ENCODE measurements around the gene CLEC19A.
"Not testable (repeated sequence)": the region's sequence is repeated elsewhere in the genome, so short reads cannot be mapped to it uniquely, and the experiment has no call there.

CLEC19A gene

GRCh38 chr16:19321186-19321585 is 35.7 kb downstream of the CLEC19A start:
- not testable (repeated sequence) for DNase-seq

- peak in 5 of 58 donors; percentile 6 to 28 (median 8) for DNase-seq
These were observed 38.1 kb downstream of the CLEC19A start for GRCh38 chr16:19323596-19323995.

DNA sequence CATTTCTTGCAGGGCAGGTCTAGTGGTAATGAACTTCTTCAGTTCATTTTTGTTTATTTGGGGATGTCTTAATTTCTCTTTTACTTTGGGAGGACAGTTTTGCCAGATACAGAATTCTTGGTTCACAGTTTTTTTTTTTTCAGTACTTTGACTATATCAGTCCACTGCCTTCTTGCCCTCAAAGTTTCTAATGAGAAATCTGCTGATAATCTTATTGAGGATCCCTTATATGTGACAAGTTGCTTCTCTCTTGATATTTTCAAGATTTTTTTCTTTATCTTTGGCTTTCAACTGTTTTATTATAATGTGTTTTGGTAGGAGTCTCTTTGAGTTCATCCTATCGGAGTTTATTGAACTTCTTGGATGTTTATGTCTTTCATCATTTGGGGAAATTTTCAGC is 42.8 kb downstream of the CLEC19A start:
- no peak for DNase-seq

GRCh38 chr16:19329932-19330331 is 44.4 kb downstream of the CLEC19A start:
- DNase-seq: no peak

DNA sequence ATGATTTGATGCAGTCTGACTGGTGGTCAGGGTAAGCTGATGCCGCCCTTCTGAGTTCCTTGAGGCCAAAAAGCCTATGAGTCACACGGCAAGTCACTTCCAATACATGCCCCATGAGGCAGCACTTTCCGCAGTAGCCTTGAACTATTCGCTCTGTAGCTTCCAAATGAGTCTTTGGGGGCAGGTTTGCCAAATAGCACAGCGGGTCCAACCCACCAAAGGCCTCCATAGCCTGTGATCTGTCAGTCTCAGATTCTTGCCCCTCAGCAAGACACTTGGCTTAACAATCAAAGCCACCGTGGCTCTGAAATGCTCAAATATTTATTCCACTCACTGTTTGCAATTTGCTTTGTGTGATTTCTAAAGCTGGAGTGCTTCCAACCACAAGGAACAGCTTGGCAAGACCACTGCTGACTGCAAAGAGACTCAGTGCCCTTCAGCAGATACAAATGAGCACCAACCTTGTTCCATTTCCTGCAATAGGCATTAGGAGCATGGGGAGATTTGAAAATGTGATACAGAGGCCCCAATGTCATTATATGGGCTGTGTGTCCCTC is 45.4 kb downstream of the CLEC19A start:
- DNase-seq: peak in 45 of 58 donors; percentile 4 to 86 (median 42)

DNA sequence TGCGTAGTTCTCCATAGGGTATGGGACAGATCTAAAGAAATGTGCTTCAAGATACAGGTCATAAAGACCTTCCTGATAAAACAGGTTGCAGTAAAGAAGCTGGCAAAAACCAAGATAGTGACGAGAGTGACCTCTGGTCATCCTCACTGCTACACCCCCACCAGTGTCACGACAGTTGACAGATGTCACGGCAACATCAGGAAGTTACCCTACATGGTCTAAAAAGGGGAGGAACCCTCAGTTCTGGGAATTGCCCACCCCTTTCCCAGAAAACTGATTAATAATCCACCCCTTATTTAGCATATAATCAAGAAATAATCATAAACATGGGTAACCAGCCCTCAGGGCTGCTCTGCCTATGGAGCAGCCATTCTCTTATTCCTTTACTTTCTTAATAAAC is 46.3 kb downstream of the CLEC19A start:
- no peak for DNase-seq

DNA sequence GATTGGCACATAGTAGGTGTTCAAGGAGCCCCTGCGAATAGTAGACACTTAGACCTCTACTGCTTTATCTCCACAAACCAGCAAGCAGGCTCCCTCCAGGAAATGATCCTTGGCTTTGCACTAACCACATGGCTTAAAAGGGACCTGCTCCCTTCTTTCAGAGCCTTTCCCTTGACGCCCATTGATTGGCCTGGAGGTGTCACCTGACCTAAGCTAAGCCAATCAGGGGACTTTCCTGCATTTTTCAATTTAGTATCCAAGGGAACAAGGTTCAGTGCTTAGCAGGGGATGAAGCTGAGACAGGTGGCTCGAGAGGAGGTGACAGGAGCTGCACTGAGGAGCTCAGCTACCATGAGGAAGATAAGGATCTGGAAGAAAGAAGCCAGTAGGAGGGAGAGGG is 52.8 kb downstream of the CLEC19A start:
- no peak for DNase-seq

DNA sequence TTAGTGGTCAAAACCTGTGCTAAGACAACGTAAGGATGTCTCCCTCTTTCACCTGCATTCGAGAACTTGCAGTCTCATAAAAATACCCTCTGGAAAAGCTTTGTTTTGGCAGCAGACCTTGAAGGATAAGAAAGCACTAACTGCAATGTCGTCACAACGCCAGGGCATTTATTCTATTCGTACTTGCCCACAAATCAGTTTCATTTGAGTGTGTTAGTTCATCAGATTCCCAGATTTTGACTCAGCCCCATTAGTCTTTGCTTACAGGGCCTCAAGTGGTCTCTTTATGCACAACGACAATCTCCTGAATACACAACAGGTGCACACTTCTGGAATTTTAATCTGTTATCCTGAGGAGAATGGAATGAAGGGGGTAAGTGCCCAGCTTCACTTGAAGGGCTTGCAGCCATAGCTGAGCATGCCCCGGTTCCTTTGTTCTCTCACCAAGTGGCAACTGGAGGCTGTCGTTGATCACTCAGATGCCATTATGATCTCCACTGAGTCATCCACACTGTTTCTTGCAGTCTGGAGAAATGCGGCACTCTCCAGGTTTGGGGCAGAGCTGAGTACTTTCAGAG is 58.8 kb downstream of the CLEC19A start:
- DNase-seq: no peak

DNA sequence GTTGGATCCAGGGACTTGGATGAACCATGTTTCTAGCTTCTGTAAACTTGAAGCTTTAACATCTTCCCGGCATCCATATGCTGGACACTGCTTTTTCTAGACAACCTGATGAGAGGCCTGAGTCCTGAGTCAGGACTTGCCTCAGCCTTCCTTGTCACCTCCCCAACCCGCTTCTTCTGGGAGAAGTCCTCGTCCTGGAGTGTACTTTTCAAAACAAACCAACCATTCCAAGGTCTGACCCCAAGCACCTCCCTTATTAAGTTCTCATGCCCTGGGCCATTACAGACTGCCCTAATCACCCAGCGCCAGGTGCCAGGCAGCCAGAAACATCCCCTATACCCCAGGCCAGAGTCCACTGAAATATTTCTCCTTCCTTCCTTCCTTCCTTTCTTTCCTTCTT is 59.4 kb downstream of the CLEC19A start:
- no peak for DNase-seq

- peak in 1 of 58 donors; percentile 28 for DNase-seq
These were observed 60.9 kb downstream of the CLEC19A start for GRCh38 chr16:19346335-19346922.

- DNase-seq: no peak
These were observed 62.6 kb downstream of the CLEC19A start for GRCh38 chr16:19348125-19348524.

GRCh38 chr16:19348578-19349315 is 63.2 kb downstream of the CLEC19A start:
- DNase-seq: peak in 15 of 58 donors; percentile 0 to 36 (median 11)

- DNase-seq: no peak
These were observed 68.8 kb downstream of the CLEC19A start for GRCh38 chr16:19354371-19354770.

GRCh38 chr16:19356024-19356952 is 70.8 kb downstream of the CLEC19A start:
- no peak for DNase-seq

DNA sequence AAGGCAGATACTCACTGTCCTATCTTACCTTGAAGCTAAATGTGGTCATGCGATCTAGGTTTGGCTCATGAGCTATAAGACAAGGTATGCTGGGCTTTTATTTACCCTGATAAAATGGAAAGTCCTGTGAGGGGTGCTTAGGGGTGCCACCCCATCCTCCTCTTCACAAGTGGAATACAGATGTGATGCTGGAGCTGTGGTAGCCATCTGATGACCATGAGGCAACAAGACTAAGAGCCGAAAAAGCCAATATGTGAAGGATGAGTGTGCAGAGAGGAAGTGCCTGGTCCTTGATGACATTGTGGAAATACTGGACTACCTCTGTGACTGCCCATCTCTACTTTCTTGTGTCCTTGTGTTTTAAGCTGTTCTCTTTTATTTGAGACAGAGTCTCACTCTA is 74.0 kb downstream of the CLEC19A start:
- DNase-seq: no peak

Data from anterior cingulate cortex (tissue), 58 donors.